Measurements from ENCODE around the gene TSC2. TPM values are rescaled to one million over a fixed set of nuclear protein-coding genes. Genes with fewer than 3 reads are reported as not detected.

The TSC2 gene
- total and polyA plus RNA-seq, 9 of the 15 experiments (the other 6 are each of a cell fraction or from before 2014, with no cell fraction given): 1.3 to 68.1 (median 16.6) TPM

GRCh38 chr16:2079991-2080390 lies 32.2 kb downstream of the TSC2 start:
- in situ Hi-C loops (cut with MboI) (loop anchor here (10.0 kb wide), 1 partner anchor 65 kb away; the partner anchor contains the start of gene RAB26), intact Hi-C loops (cut with micrococcal nuclease) (no loop called here)
- H3K4me2 ChIP-seq (ENCODE audit: insufficient read depth, low read length): no peak overlapping the region
- H3K9me3 ChIP-seq (replicated peaks; ENCODE audit: control insufficient read depth, insufficient read depth, low read depth, low read length): no peaks in the 10 kb centered on the region
- DNase-seq (ENCODE audit: extremely low read depth in 1 of 4, low spot score in 3 of 4): no peak
- WGBS (ENCODE audit: insufficient coverage, low coverage, missing lambda C conversion rate): 89% methylated on average over 14 of the region's 16 CpGs
- peaks cover 47% of the 10 kb centered on the region; the same call in 1 of the 3 replicates for H3K36me3 ChIP-seq (ENCODE audit: control insufficient read depth, insufficient read depth, low read length)
- no peaks in the 10 kb centered on the region for H3K79me2 ChIP-seq (ENCODE audit: control insufficient read depth, insufficient read depth, low read length)
- H3K4me3 ChIP-seq: no peak overlapping the region
- H3K4me1 ChIP-seq (replicated peaks in 1 of 2; ENCODE audit: control insufficient read depth in 2 of 2, insufficient read depth in 2 of 2, low read length in 2 of 2): peaks cover 0 to 35% of the 10 kb centered on the region in 2 experiments; a peak in 2 of 5 replicates
- no peak for FAIRE-seq
- no peaks in the 10 kb centered on the region for H3K9me1 ChIP-seq (ENCODE audit: control insufficient read depth, insufficient read depth, low read length)
- ATAC-seq: no peak
- no peak overlapping the region for H3K9ac ChIP-seq (ENCODE audit: insufficient read depth in 1 of 2, low read depth in 2 of 2, low read length in 2 of 2)
- no TSS peak for BruUV-seq (replicated peaks)
- no peak overlapping the region for H3K27ac ChIP-seq (ENCODE audit: extremely low read depth, low read depth, low read length)
- H3K27me3 ChIP-seq (ENCODE audit: control insufficient read depth in 2 of 2, insufficient read depth in 2 of 2, low read length in 2 of 2): no peaks in the 10 kb centered on the region
- H4K20me1 ChIP-seq (replicated peaks; ENCODE audit: control insufficient read depth, insufficient read depth, low read length): no peaks in the 10 kb centered on the region
- POLR2A ChIA-PET: interaction anchor here (0.5 to 2.5 kb wide), 4 partner anchors 8 to 720 kb away, joined by 3 to 10 read pairs (median 4); no protein-coding TSS in a partner anchor
- CTCF ChIA-PET (ENCODE audit: low intra/inter-chr PET ratio): no interaction called here
- TF ChIP-seq ETS2 (tag; IDR thresholded peaks at IDR 0.05; ENCODE audit: borderline replicate concordance, poor library complexity, severe bottlenecking) (no peak), ZHX1 (conservative IDR thresholded peaks at IDR 0.05; ENCODE audit: low read length) (no peak), DDX20 (tag; IDR thresholded peaks at IDR 0.05; ENCODE audit: low read depth) (no peak), ZNF165 (CRISPR knock-in tag; IDR thresholded peaks at IDR 0.05; ENCODE audit: borderline replicate concordance) (no peak), ZNF23 (CRISPR knock-in tag; IDR thresholded peaks at IDR 0.05) (no peak), RBBP5 (IDR thresholded peaks at IDR 0.05; ENCODE audit: borderline replicate concordance, insufficient read depth, low read length, poor library complexity, severe bottlenecking) (no peak)
- H2AFZ ChIP-seq (ENCODE audit: low read depth, low read length): no peak overlapping the region

Measured in K562 (cell line).